Thyroid gland (tissue), 4 donors: ENCODE data around the gene DMD.

ENCODE experiments used
- POLR2A ChIP-seq, 2 donors: fragments of 450-650 bp; IDR thresholded peaks; one replicate each; pipeline ENCODE4 v1.6.1; 2017; ENCODE audit warnings: antibody characterized with exemption in 2 of 2, mild to moderate bottlenecking in 2 of 2, moderate library complexity in 1 of 2
- TF ChIP-seq, protein P1 (sequence below), 6 experiments: fragments of 200-600 bp in 3 of 6; fragments of 450-650 bp in 3 of 6; sonication (generic) in 3 of 6; IDR thresholded peaks; one replicate each; pipeline ENCODE4 v1.5.1; 2016 to 2019; ENCODE audit warnings: antibody characterized with exemption in 6 of 6, mild to moderate bottlenecking in 2 of 6, inconsistent platforms in 1 of 6, moderate library complexity in 1 of 6

DNA sequence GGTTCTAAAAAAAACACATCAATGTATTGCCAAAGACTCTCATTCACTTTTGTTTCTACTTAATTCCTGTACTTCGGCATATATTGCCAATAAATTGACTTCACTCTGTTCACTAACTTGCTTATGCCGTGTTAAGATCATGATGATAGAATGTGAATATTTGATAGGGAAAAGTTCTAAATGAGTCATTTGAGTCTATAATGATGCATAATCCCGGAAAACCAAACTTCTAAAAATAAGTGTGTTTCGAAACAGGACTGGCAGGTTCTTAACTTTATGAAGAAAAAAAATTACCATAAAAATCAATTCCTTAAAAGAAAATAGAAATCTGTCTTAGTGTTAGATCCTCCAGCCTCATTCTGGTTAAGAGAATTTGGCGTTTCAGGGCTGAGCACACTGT is 1752.0 kb downstream of the DMD start:
- TF ChIP-seq, protein P1, sequence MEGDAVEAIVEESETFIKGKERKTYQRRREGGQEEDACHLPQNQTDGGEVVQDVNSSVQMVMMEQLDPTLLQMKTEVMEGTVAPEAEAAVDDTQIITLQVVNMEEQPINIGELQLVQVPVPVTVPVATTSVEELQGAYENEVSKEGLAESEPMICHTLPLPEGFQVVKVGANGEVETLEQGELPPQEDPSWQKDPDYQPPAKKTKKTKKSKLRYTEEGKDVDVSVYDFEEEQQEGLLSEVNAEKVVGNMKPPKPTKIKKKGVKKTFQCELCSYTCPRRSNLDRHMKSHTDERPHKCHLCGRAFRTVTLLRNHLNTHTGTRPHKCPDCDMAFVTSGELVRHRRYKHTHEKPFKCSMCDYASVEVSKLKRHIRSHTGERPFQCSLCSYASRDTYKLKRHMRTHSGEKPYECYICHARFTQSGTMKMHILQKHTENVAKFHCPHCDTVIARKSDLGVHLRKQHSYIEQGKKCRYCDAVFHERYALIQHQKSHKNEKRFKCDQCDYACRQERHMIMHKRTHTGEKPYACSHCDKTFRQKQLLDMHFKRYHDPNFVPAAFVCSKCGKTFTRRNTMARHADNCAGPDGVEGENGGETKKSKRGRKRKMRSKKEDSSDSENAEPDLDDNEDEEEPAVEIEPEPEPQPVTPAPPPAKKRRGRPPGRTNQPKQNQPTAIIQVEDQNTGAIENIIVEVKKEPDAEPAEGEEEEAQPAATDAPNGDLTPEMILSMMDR (IDR thresholded peaks at IDR 0.05) = no peak
- TF ChIP-seq POLR2A (IDR thresholded peaks at IDR 0.05) = no peak
